GM20000 (cell line): ENCODE measurements around the gene FBXO3.

Source experiments
- DNase-seq: peaks from one replicate; pipeline ENCODE4 v3.0.0; 2012; ENCODE audit warnings: low spot score
- TF ChIP-seq, protein P1 (sequence below): IDR thresholded peaks from 2 replicates; pipeline ENCODE4 v1.5.1; 2012; ENCODE audit warnings: mild to moderate bottlenecking, control low read depth; ENCODE audit errors: extremely low read depth, missing control alignments

FBXO3 gene

DNA sequence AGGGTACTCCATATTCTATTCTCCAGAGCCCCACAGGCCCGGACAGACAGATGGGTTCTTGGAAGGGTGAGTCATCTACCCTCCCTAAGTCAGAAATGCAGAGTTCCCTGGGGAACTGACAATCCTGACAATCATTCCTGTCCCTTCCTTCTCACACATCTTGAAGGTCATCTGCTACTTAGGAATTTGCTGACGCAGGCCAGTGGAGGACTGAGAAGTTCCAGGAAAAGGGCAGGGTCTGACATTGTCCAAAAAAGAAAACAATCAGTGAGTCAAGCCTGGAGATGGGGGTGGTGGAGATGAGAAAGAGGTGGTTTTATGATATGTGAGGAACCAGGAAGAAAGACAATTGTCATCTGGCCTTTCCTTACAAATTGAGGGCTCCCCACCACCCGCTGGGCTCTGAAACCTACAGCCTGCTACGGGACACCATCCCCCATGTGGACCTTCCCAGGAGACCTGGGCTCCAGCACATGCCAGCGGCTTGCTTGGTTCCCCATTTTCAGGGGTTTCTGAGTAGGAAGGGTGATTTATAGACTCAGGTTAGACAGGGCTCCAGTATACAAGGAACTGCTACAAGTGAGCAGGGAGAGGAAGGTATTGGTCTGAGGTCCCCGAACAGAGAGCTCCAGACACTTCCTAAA, 51.0 kb downstream of the FBXO3 start:
- TF ChIP-seq, protein P1, sequence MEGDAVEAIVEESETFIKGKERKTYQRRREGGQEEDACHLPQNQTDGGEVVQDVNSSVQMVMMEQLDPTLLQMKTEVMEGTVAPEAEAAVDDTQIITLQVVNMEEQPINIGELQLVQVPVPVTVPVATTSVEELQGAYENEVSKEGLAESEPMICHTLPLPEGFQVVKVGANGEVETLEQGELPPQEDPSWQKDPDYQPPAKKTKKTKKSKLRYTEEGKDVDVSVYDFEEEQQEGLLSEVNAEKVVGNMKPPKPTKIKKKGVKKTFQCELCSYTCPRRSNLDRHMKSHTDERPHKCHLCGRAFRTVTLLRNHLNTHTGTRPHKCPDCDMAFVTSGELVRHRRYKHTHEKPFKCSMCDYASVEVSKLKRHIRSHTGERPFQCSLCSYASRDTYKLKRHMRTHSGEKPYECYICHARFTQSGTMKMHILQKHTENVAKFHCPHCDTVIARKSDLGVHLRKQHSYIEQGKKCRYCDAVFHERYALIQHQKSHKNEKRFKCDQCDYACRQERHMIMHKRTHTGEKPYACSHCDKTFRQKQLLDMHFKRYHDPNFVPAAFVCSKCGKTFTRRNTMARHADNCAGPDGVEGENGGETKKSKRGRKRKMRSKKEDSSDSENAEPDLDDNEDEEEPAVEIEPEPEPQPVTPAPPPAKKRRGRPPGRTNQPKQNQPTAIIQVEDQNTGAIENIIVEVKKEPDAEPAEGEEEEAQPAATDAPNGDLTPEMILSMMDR, result no peak
- no peak for DNase-seq

DNA sequence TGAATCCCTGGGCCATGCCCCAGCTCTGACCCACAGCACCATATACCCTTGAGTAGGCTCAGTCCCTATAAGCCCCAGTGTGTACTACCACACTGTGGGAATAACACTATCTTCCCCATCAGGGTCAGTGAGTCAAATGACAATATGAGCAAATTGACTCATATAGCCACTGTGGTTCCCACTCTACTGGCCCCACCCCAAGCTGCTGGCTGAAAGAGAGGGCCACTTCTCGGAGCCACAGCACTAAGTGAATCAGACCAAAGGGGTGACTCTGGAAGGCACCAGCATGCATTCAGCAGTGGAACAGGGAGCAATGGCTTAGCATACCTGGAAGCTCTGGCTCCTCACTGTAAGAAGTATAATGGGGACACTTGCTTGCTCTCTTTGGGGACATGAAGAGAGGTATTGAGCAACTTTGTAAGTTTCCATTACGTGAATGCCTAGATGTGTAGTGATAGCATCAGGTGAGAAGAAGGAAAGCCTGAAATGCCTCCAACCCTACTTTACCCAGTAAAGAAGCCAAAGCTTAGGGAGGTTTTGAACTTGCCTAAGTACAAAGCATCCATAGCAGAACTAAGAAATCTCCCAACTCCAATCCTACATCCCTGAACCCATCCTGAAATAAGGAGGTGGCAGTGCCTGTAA, 51.6 kb downstream of the FBXO3 start:
- TF ChIP-seq, protein P1, result no peak
- peak; percentile 64 for DNase-seq

DNA sequence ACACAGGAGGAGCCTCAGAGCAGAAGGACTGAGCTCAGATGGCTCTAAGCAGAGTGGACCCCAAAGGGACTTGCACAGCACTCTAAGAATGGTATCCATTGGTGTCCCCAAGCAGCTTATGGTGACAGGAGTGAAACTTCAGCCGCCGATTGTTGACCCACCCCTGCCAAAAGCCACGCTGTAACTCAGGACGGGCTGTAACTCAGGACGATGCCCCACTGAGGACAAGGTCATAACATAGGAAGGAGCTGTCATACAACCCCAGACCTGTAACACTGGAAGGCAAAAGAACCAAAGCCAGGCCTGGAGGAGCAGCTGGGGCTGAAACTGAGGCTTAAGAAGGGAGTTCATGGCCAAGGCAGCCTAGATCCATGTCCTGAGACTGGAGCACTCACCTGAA, 52.3 kb downstream of the FBXO3 start:
- DNase-seq, result no peak
- TF ChIP-seq, protein P1, result no peak

DNA sequence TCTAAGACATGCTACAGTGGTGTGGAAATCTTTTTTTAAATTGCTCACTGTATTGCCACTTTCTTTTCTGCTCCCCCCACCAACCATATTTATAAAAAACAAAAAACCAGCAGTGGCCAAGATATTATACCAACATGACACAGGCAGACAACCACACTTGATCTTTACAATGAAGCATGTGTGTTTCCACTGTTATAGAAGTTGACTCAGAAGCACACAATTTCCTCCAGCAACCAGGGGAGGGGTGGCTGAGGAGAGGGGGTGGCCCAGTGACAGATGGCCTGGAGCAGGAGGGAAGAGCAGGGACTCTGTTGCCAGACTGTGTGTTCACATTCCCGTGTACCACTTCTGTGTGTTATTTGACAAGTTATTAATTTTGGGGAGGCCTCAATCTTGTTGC, 52.9 kb downstream of the FBXO3 start:
- DNase-seq, result no peak
- TF ChIP-seq, protein P1, result no peak

DNA sequence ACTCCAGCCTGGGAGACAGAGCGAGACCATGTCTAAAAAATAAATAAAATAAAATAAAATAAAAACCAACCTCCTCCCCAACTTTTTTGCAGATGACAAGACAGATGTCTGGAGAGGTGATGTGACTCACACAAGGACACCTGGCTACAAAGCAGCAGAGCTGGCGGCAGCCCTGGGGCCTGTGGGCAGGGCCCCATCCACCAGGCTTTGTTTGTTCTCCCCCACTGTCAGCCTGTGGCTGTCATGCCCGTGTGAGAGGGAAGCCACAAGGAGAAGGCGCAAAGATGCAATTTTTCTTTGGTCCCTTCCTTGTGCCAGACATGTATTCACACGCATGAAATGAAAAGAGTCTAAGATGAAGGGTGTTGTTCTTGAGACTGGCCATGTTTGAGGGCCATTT, 54.7 kb downstream of the FBXO3 start:
- TF ChIP-seq, protein P1, result no peak
- DNase-seq, result no peak

DNA sequence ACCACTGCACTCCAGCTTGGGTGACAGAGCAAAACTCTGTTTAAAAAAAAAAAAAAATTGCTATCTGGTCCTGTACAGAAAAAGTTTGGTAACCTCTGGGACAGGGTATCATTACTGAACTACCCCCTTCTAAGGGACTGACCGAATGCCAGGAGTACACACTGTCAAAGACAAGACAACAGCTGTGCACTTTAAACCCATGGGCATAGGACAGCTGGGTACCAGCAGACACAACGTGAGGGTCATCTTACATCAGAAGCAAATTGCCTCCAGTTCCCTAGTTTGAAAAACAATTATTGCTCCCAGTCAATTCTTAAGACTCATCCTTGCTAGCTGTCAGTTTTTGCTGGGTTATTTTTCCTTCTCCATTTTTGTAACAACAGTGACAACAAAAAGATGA, 55.9 kb downstream of the FBXO3 start:
- DNase-seq, result no peak
- TF ChIP-seq, protein P1, result no peak

DNA sequence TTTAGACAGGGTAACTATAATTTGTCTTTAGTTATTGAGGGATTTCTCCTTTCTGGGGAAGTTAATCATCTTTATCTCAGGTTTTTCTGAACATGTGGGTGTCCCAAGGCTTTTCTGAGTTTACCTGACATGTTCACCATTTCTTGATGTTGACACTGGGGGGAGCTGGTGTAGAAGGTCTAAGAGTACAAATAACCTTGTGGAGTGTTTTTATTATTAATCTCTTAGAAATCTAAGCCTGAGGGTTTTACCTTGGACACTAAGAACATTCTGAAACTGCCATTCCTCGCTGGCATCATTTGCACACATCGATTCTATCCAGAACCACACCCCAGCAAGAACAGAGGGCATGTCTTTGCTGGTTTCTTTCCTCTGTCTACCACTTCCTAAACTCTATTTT, 58.1 kb downstream of the FBXO3 start:
- no peak for DNase-seq
- TF ChIP-seq, protein P1, result peak; percentile 31
